Measurements from ENCODE around the gene BFSP2. TPM values are rescaled to one million over a fixed set of nuclear protein-coding genes. Genes with fewer than 3 reads are reported as not detected.

Gene BFSP2
- polyA plus RNA-seq, 1 experiment, result not detected

DNA sequence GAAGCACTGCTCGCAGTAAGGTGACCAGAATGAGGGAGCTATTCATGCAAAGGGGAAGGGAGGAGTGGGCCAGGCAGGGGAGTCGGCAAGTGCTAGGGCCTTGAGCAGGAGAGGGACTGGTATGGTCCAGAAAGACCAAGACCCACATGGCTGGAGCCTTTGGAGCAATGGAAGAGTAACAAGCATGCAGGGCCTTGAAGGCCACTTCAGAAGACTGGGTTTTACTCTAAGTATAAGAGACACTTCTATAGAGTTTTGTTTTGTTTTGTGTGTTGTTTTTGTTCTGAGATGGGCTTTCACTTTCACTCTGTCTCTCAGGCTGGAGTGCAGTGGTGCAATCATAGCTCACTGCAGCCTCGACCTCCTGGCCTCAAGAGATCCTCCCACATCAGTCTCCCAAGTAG lies 42.0 kb downstream of the BFSP2 start:
- Histone ChIP-seq H3K27me3 (ENCODE audit: control insufficient read depth, insufficient read depth, low read length) (peaks cover 2% of the 10 kb centered on the region), H3K4me3 (ENCODE audit: low read depth, low read length) (no peak overlapping the region), H3K36me3 (ENCODE audit: control insufficient read depth, insufficient read depth, low read length) (no peaks in the 10 kb centered on the region)
- ChIA-PET POLR2A (no interaction called here), CTCF (interaction anchor here (0.9 kb wide), 1 partner anchor 10 kb away, joined by 3 read pairs; no protein-coding TSS in a partner anchor)
- no peak for DNase-seq (ENCODE audit: low read depth)
- TF ChIP-seq, protein P1, sequence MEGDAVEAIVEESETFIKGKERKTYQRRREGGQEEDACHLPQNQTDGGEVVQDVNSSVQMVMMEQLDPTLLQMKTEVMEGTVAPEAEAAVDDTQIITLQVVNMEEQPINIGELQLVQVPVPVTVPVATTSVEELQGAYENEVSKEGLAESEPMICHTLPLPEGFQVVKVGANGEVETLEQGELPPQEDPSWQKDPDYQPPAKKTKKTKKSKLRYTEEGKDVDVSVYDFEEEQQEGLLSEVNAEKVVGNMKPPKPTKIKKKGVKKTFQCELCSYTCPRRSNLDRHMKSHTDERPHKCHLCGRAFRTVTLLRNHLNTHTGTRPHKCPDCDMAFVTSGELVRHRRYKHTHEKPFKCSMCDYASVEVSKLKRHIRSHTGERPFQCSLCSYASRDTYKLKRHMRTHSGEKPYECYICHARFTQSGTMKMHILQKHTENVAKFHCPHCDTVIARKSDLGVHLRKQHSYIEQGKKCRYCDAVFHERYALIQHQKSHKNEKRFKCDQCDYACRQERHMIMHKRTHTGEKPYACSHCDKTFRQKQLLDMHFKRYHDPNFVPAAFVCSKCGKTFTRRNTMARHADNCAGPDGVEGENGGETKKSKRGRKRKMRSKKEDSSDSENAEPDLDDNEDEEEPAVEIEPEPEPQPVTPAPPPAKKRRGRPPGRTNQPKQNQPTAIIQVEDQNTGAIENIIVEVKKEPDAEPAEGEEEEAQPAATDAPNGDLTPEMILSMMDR (IDR thresholded peaks at IDR 0.05; ENCODE audit: insufficient read depth, low read depth, low read length), result no peak

DNA sequence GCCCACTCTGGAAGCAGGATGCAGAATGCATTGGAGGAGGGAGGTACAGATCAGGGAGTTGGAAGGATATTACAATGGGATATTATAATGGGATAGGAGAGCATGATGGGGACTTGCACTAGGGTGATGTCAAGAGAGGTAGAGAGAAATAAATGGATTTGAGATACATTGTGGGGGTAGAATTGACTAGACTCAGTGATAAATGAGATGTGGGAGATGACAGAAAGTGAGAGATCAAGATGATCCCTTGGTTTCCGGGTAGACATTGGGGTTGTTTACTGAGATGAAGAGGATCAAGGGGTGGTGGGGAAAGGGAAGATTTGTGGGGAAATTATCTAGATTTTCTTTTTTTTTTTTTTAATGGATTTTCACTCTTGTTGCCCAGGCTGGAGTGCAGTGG lies 42.7 kb downstream of the BFSP2 start:
- TF ChIP-seq, protein P1 (IDR thresholded peaks at IDR 0.05; ENCODE audit: insufficient read depth, low read depth, low read length), result no peak
- POLR2A ChIA-PET, result no interaction called here
- Histone ChIP-seq H3K4me3 (ENCODE audit: low read depth, low read length) (no peak overlapping the region), H3K27me3 (ENCODE audit: control insufficient read depth, insufficient read depth, low read length) (peaks cover 2% of the 10 kb centered on the region), H3K36me3 (ENCODE audit: control insufficient read depth, insufficient read depth, low read length) (no peaks in the 10 kb centered on the region)
- CTCF ChIA-PET, result interaction anchor here (0.9 kb wide), 1 partner anchor 9 kb away, joined by 3 read pairs; no protein-coding TSS in a partner anchor
- no peak for DNase-seq (ENCODE audit: low read depth)

DNA sequence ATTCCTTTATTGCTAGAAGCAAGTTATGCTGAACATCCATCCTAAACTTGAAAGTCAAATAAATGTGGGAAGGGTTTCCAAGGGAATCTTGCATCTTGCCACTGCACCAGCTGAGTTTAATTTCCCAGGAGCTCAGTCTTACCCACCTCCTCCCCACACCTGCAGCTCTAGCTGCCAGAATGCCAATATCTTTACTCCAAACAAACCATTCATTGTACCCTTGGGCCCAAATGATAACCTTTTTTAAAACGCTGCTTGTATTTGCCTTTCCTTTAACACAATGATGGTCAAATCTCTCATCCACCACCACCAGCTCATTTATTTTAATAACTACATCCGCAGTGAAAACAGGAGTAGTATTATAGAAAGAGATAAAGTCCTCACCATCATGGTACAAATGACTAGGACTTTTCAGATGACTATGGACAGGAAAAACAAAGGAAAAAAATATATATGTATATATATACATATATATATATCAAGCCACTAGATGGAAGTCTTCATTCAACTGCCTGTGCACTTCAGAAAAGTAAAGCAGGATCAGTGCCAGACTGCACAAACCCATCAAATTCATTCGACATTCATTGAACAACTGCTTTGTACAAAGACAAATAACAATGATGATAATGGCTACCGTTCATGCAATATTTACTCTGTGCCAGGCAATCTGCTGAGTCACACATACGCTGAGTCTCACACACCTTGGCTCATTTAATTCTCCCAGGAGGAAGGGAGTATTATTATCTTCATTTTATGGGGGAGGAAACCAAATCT lies 44.0 kb downstream of the BFSP2 start:
- POLR2A ChIA-PET, result no interaction called here
- CTCF ChIA-PET, result interaction anchor here (0.7 kb wide), 1 partner anchor 31 kb away, joined by 3 read pairs; no protein-coding TSS in a partner anchor
- peaks cover 2% of the 10 kb centered on the region for H3K27me3 ChIP-seq (ENCODE audit: control insufficient read depth, insufficient read depth, low read length)
- TF ChIP-seq, protein P1 (IDR thresholded peaks at IDR 0.05; ENCODE audit: insufficient read depth, low read depth, low read length), result no peak
- no peak overlapping the region for H3K4me3 ChIP-seq (ENCODE audit: low read depth, low read length)
- H3K36me3 ChIP-seq (ENCODE audit: control insufficient read depth, insufficient read depth, low read length), result no peaks in the 10 kb centered on the region
- DNase-seq (ENCODE audit: low read depth), result no peak

DNA sequence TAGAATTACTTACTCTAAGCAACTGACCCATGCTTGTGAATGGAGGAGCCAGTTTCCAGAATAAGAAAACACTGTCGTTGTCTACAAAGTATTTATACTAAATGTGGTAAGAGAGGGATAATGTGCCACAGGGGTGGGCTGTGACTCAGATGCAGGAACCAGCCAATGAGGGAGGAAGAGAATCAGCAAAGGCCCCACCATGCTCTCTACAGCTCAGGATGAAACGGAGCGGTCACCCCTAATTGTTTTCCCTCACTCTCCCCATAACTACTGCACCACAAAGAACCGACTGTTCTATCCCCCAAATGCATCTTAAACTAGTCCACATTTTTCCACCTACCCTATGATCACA lies 44.5 kb downstream of the BFSP2 start:
- ChIA-PET POLR2A (no interaction called here), CTCF (no interaction called here)
- DNase-seq (ENCODE audit: low read depth), result no peak
- Histone ChIP-seq H3K36me3 (ENCODE audit: control insufficient read depth, insufficient read depth, low read length) (no peaks in the 10 kb centered on the region), H3K4me3 (ENCODE audit: low read depth, low read length) (no peak overlapping the region), H3K27me3 (ENCODE audit: control insufficient read depth, insufficient read depth, low read length) (peaks cover 3% of the 10 kb centered on the region)
- TF ChIP-seq, protein P1 (IDR thresholded peaks at IDR 0.05; ENCODE audit: insufficient read depth, low read depth, low read length), result no peak

DNA sequence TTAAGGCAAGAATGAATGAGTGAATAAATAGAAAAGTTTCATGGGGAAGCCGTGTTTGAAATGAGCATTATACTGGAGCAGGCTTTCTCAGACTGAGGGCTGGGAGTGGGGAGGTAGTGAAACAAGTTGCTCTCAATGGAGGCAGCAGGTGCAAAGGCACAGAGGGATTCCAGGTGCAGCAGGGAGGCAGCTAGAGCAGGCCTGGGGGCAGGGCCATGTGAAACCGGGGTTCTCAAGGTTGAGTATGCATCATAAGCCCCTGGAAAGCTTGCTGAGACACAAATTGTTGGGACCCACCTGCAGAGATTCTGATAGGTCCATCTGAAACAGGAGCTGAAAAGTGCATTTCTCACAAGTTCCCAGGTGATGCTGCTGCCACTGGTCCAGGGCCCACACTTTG lies 45.3 kb downstream of the BFSP2 start:
- ChIA-PET CTCF (no interaction called here), POLR2A (no interaction called here)
- Histone ChIP-seq H3K27me3 (ENCODE audit: control insufficient read depth, insufficient read depth, low read length) (peaks cover 3% of the 10 kb centered on the region), H3K36me3 (ENCODE audit: control insufficient read depth, insufficient read depth, low read length) (no peaks in the 10 kb centered on the region), H3K4me3 (ENCODE audit: low read depth, low read length) (no peak overlapping the region)
- TF ChIP-seq, protein P1 (IDR thresholded peaks at IDR 0.05; ENCODE audit: insufficient read depth, low read depth, low read length), result no peak
- DNase-seq (ENCODE audit: low read depth), result no peak

Data from BJ (cell line).